ENCODE measurements around the gene SPP2.

SPP2 gene

GRCh38 chr2:234092344-234092743, 41.8 kb downstream of the SPP2 start:
- WGBS, 2 experiments (ENCODE audit: insufficient coverage in 2 of 2) = 67 to 83% methylated on average over 1 to 2 of the region's 3 CpGs
- Histone ChIP-seq H3K36me3 (ENCODE audit: control insufficient read depth, insufficient read depth, low read length) (no peaks in the 10 kb centered on the region), H3K4me3 (ENCODE audit: extremely low read depth, insufficient read depth, low read length, poor library complexity, severe bottlenecking) (no peak overlapping the region), H3K27ac (ENCODE audit: low read depth, low read length, severe bottlenecking) (no peak overlapping the region), H3K9me3 (ENCODE audit: control insufficient read depth, low read length) (no peaks in the 10 kb centered on the region), H3K4me1 (ENCODE audit: control insufficient read depth, insufficient read depth, low read length, poor library complexity, severe bottlenecking) (no peaks in the 10 kb centered on the region)

GRCh38 chr2:234095301-234095700, 44.8 kb downstream of the SPP2 start:
- 88 to 93% methylated on average over 5 of the region's 5 CpGs for WGBS, 2 experiments (ENCODE audit: insufficient coverage in 2 of 2)

DNA sequence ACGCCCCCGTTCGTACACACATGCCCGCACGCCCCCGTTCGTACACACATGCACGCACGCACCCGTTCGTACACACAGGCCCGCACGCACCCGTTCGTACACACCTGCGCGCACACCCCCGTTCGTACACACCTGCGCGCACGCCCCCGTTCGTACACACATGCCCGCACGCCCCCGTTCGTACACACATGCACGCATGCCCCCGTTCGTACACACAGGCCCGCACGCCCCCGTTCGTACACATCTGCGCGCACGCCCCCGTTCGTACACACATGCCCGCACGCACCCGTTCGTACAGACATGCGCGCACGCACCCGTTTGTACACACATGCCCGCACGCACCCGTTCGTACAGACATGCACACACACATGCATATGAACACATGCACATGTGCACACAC, 45.7 kb downstream of the SPP2 start:
- Histone ChIP-seq H3K4me3 (ENCODE audit: extremely low read depth, insufficient read depth, low read length, poor library complexity, severe bottlenecking) (no peak overlapping the region), H3K27ac (ENCODE audit: low read depth, low read length, severe bottlenecking) (no peak overlapping the region), H3K4me1 (ENCODE audit: control insufficient read depth, insufficient read depth, low read length, poor library complexity, severe bottlenecking) (no peaks in the 10 kb centered on the region), H3K9me3 (ENCODE audit: control insufficient read depth, low read length) (no peaks in the 10 kb centered on the region), H3K36me3 (ENCODE audit: control insufficient read depth, insufficient read depth, low read length) (no peaks in the 10 kb centered on the region)
- 96% methylated on average over 38 to 52 of the region's 52 CpGs for WGBS, 2 experiments (ENCODE audit: insufficient coverage in 2 of 2)

More at GRCh38 chr2:234095301-234095700, 44.8 kb downstream of the SPP2 start:
- Histone ChIP-seq H3K9me3 (ENCODE audit: control insufficient read depth, low read length) (no peaks in the 10 kb centered on the region), H3K36me3 (ENCODE audit: control insufficient read depth, insufficient read depth, low read length) (no peaks in the 10 kb centered on the region), H3K27ac (ENCODE audit: low read depth, low read length, severe bottlenecking) (no peak overlapping the region), H3K4me3 (ENCODE audit: extremely low read depth, insufficient read depth, low read length, poor library complexity, severe bottlenecking) (no peak overlapping the region), H3K4me1 (ENCODE audit: control insufficient read depth, insufficient read depth, low read length, poor library complexity, severe bottlenecking) (no peaks in the 10 kb centered on the region)

- 83 to 88% methylated on average over 2 to 6 of the region's 6 CpGs for WGBS, 2 experiments (ENCODE audit: insufficient coverage in 2 of 2)
- H3K9me3 ChIP-seq (ENCODE audit: control insufficient read depth, low read length) = no peaks in the 10 kb centered on the region
- no peaks in the 10 kb centered on the region for H3K4me1 ChIP-seq (ENCODE audit: control insufficient read depth, insufficient read depth, low read length, poor library complexity, severe bottlenecking)
These were observed 48.2 kb downstream of the SPP2 start for GRCh38 chr2:234098681-234099080.

DNA sequence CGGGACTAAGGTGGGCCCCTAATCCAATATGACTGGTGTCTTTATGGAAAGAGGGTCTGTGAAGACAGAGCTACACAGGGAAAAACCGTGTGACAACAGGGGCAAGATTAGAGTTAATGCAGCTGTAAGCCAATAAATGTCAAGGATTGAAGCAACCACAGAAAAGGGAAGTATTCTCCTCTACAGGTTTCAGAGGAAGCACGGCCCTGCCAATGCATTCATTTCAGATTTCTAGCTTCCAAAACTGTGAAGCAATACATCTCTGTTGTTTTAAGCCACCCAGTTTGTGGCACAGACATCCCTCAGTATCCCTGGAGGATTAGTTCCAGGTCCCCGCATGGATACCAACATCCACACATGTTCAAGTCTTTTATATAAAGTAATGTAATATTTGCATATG, 48.8 kb downstream of the SPP2 start:
- Histone ChIP-seq H3K27ac (ENCODE audit: low read depth, low read length, severe bottlenecking) (no peak overlapping the region), H3K36me3 (ENCODE audit: control insufficient read depth, insufficient read depth, low read length) (no peaks in the 10 kb centered on the region), H3K4me1 (ENCODE audit: control insufficient read depth, insufficient read depth, low read length, poor library complexity, severe bottlenecking) (no peaks in the 10 kb centered on the region), H3K9me3 (ENCODE audit: control insufficient read depth, low read length) (no peaks in the 10 kb centered on the region), H3K4me3 (ENCODE audit: extremely low read depth, insufficient read depth, low read length, poor library complexity, severe bottlenecking) (no peak overlapping the region)
- WGBS, 2 experiments (ENCODE audit: insufficient coverage in 2 of 2) = 79 to 81% methylated on average over 2 to 3 of the region's 4 CpGs

More at GRCh38 chr2:234098681-234099080, 48.2 kb downstream of the SPP2 start:
- no peaks in the 10 kb centered on the region for H3K36me3 ChIP-seq (ENCODE audit: control insufficient read depth, insufficient read depth, low read length)
- no peak overlapping the region for H3K4me3 ChIP-seq (ENCODE audit: extremely low read depth, insufficient read depth, low read length, poor library complexity, severe bottlenecking)
- no peak overlapping the region for H3K27ac ChIP-seq (ENCODE audit: low read depth, low read length, severe bottlenecking)

GRCh38 chr2:234100686-234101085, 50.2 kb downstream of the SPP2 start:
- 100% methylated on average over 1 of the region's 4 CpGs; no CpG with 5 or more reads in 1 of the 2 experiments for WGBS, 2 experiments (ENCODE audit: insufficient coverage in 2 of 2)
- no peaks in the 10 kb centered on the region for H3K4me1 ChIP-seq (ENCODE audit: control insufficient read depth, insufficient read depth, low read length, poor library complexity, severe bottlenecking)
- H3K9me3 ChIP-seq (ENCODE audit: control insufficient read depth, low read length) = no peaks in the 10 kb centered on the region
- no peak overlapping the region for H3K4me3 ChIP-seq (ENCODE audit: extremely low read depth, insufficient read depth, low read length, poor library complexity, severe bottlenecking)
- H3K36me3 ChIP-seq (ENCODE audit: control insufficient read depth, insufficient read depth, low read length) = no peaks in the 10 kb centered on the region
- H3K27ac ChIP-seq (ENCODE audit: low read depth, low read length, severe bottlenecking) = no peak overlapping the region

DNA sequence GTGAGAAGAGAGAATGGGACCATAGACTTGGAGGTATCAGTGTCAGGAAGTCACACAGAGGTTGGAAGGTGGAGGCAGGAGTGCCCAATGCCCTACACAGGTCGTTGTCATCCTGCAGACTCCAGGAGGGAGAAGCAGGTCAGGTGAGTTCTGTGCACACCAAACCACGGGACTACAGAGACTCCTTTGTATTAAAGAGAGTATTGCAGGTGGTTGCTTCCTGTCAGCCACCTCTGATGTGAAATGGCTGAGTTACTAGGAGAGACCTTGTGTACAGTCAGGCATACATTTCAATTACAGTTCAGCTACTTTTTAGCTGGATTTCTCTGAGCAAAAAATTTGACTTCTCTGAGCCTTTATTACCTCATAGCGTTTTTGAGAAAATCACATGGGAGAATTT, 51.6 kb downstream of the SPP2 start:
- 62 to 100% methylated on average over 1 to 3 of the region's 3 CpGs for WGBS, 2 experiments (ENCODE audit: insufficient coverage in 2 of 2)

GRCh38 chr2:234107861-234108260, 57.4 kb downstream of the SPP2 start:
- WGBS, 2 experiments (ENCODE audit: insufficient coverage in 2 of 2) = no CpG with 5 or more reads among the region's 1 CpG
- H3K4me3 ChIP-seq (ENCODE audit: extremely low read depth, insufficient read depth, low read length, poor library complexity, severe bottlenecking) = no peak overlapping the region
- no peak overlapping the region for H3K27ac ChIP-seq (ENCODE audit: low read depth, low read length, severe bottlenecking)
- H3K36me3 ChIP-seq (ENCODE audit: control insufficient read depth, insufficient read depth, low read length) = no peaks in the 10 kb centered on the region
- H3K4me1 ChIP-seq (ENCODE audit: control insufficient read depth, insufficient read depth, low read length, poor library complexity, severe bottlenecking) = no peaks in the 10 kb centered on the region
- no peaks in the 10 kb centered on the region for H3K9me3 ChIP-seq (ENCODE audit: control insufficient read depth, low read length)

More for the DNA sequence above, 51.6 kb downstream of the SPP2 start:
- H3K4me3 ChIP-seq (ENCODE audit: extremely low read depth, insufficient read depth, low read length, poor library complexity, severe bottlenecking) = no peak overlapping the region
- H3K4me1 ChIP-seq (ENCODE audit: control insufficient read depth, insufficient read depth, low read length, poor library complexity, severe bottlenecking) = no peaks in the 10 kb centered on the region
- no peak overlapping the region for H3K27ac ChIP-seq (ENCODE audit: low read depth, low read length, severe bottlenecking)
- H3K9me3 ChIP-seq (ENCODE audit: control insufficient read depth, low read length) = no peaks in the 10 kb centered on the region
- H3K36me3 ChIP-seq (ENCODE audit: control insufficient read depth, insufficient read depth, low read length) = no peaks in the 10 kb centered on the region

- no peaks in the 10 kb centered on the region for H3K9me3 ChIP-seq (ENCODE audit: control insufficient read depth, low read length)
These were observed 58.8 kb downstream of the SPP2 start for GRCh38 chr2:234109321-234109720.

GRCh38 chr2:234110219-234110618, 59.7 kb downstream of the SPP2 start:
- no peaks in the 10 kb centered on the region for H3K9me3 ChIP-seq (ENCODE audit: control insufficient read depth, low read length)
- H3K4me1 ChIP-seq (ENCODE audit: control insufficient read depth, insufficient read depth, low read length, poor library complexity, severe bottlenecking) = no peaks in the 10 kb centered on the region

More at GRCh38 chr2:234109321-234109720, 58.8 kb downstream of the SPP2 start:
- 72 to 93% methylated on average over 6 to 7 of the region's 8 CpGs for WGBS, 2 experiments (ENCODE audit: insufficient coverage in 2 of 2)
- no peak overlapping the region for H3K27ac ChIP-seq (ENCODE audit: low read depth, low read length, severe bottlenecking)
- no peaks in the 10 kb centered on the region for H3K4me1 ChIP-seq (ENCODE audit: control insufficient read depth, insufficient read depth, low read length, poor library complexity, severe bottlenecking)
- H3K36me3 ChIP-seq (ENCODE audit: control insufficient read depth, insufficient read depth, low read length) = no peaks in the 10 kb centered on the region
- H3K4me3 ChIP-seq (ENCODE audit: extremely low read depth, insufficient read depth, low read length, poor library complexity, severe bottlenecking) = no peak overlapping the region

GRCh38 chr2:234111523-234111922, 61.0 kb downstream of the SPP2 start:
- Histone ChIP-seq H3K4me1 (ENCODE audit: control insufficient read depth, insufficient read depth, low read length, poor library complexity, severe bottlenecking) (no peaks in the 10 kb centered on the region), H3K36me3 (ENCODE audit: control insufficient read depth, insufficient read depth, low read length) (no peaks in the 10 kb centered on the region), H3K9me3 (ENCODE audit: control insufficient read depth, low read length) (no peaks in the 10 kb centered on the region), H3K4me3 (ENCODE audit: extremely low read depth, insufficient read depth, low read length, poor library complexity, severe bottlenecking) (no peak overlapping the region), H3K27ac (ENCODE audit: low read depth, low read length, severe bottlenecking) (no peak overlapping the region)
- 78 to 100% methylated on average over 1 of the region's 1 CpG for WGBS, 2 experiments (ENCODE audit: insufficient coverage in 2 of 2)

More at GRCh38 chr2:234110219-234110618, 59.7 kb downstream of the SPP2 start:
- H3K36me3 ChIP-seq (ENCODE audit: control insufficient read depth, insufficient read depth, low read length) = no peaks in the 10 kb centered on the region
- no peak overlapping the region for H3K4me3 ChIP-seq (ENCODE audit: extremely low read depth, insufficient read depth, low read length, poor library complexity, severe bottlenecking)
- H3K27ac ChIP-seq (ENCODE audit: low read depth, low read length, severe bottlenecking) = no peak overlapping the region

Measured in mesodermal cell (in vitro differentiated cells).